ENCODE results near the gene CEMIP.

The CEMIP gene

DNA sequence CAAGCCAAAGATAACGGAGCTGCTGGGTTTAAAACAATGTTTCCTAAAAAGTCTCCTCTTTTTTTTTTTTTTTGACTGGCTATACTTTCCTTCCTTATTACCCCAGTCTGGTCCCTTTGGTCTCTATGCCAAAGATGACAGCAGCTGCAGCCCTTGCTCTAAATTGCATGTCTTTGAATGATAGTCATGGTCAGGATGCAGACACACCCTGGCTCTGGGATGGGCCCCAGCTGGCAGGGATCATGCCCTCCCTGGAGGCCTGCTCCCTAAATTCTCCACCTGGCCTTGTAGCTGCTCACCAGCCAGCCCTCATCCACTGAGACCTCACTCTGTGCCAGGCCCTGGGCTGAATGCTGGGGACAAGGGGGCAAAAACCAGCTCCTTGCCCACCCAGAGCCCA is 114.6 kb downstream of the CEMIP start:
- no peak for DNase-seq

DNA sequence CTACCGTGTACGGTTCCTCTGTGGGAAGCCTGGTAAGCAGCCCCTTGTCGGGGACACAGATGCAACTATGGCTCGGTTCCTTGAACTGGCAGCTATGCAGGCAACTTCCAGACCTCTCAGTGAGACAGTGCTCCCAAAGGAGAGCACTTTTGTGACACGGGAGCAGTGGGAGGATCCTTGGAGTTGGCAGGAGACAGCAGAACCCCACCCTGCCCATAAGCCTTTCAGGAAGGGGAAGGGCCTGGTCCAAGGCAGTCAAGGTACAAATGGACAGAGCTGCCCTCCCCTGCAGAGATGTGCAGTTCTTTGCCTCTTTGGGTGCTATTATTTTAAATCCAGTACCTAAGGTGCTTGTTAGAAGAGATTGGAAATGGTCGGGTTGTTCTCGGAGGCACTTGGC is 115.9 kb downstream of the CEMIP start:
- DNase-seq: no peak

DNA sequence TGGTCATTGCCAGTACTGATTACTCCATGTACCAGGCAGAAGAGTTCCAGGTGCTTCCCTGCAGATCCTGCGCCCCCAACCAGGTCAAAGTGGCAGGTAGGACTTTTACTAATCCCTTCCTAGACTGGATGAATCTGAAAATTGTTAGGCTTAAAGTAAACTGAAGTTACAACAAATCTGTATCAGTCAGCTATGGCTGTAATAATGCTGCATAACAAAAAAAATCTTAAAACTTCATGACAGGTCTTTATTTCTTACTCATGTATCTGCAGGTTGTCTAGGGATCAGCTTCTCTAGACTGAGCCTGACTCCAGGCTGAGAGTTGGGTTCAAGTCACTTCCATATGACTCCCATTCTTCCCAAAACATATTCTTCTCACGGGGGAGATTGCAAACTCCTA is 116.8 kb downstream of the CEMIP start:
- no peak for DNase-seq

DNA sequence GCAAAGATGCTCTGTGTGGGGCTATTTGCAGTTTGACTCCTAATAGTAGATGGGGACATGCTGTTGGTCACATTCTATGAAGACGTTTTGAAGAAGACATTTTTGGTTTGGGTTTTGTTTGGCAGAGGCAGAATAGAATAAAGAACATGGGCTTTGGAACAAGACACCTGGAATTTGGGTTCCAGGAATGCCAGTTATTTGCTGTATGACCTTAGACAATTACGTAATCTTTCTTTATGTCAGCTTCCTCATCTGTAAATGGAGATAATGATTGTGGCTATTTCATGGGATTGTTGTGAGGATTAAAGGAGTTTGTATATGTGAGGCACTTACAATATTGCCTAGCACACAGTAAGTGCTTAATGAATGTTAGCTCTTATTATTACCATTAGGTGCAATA is 118.9 kb downstream of the CEMIP start:
- no peak for DNase-seq

DNA sequence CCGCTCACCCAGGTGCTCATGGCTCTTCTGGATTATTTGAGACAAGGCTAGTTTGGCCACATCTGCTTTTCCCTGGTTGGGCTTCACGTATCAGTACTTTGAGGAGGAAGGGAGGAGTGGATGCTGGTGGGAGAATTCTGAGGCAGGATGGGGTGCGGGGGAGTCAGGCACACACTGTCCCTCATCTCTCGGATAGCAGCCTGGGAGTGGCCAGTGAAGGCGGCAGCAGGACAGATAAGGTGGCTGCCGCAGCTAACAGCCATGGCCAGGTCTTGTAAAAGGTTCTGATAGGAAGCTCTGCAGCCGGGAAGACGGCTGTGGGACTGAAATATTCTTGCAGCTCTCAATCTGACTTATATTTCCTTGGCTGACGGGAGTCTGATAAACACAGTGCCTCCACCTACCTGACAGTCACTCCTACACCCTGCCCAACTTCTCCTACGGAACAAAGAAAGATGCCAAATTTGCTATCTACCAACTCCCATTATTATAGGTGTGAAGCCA is 123.2 kb downstream of the CEMIP start:
- DNase-seq: no peak

DNA sequence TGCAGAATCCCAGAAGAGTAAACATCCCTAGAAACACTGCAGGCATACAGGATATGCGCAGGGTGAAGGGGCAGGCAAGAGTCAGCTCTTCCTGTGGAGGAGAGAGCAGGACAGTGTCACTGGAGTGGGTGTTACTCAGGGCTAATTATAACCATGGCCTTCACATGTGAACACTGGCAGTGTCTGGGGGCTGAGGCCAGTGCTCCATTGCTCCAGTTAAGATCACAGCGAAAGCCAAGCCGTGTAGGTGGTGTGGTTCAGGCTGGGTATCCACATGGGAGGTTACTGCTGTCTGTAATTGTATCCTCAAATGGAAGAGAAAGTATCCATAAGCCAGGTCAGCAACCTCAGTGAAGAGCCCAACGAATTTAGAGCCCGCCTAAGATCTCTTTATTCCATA is 125.8 kb downstream of the CEMIP start:
- DNase-seq: no peak

DNA sequence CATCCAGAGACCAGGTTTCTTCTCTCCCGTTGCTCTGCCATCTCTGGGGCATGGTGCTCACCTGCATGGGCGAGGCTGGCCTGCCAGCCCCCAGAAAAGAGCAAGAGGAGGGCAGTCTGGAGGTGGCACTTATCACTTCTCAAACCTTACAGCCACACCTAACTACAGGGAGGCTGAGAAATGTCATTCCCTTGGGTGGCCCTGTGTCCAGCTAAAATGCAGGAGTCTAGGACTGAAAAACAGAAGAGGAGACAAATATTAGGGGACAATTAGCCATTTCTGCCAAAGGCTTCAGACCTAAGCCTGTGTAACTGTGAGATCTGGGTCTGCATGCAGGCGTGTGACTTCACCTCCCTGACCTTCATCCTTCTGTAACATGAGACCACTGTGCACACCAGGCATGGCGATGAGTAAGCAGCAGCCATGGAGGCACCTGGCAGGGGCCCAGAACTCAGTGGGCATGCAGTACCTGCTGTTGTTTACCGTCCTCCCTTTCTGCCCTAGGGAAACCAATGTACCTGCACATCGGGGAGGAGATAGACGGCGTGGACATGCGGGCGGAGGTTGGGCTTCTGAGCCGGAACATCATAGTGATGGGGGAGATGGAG is 127.1 kb downstream of the CEMIP start:
- no peak for DNase-seq

DNA sequence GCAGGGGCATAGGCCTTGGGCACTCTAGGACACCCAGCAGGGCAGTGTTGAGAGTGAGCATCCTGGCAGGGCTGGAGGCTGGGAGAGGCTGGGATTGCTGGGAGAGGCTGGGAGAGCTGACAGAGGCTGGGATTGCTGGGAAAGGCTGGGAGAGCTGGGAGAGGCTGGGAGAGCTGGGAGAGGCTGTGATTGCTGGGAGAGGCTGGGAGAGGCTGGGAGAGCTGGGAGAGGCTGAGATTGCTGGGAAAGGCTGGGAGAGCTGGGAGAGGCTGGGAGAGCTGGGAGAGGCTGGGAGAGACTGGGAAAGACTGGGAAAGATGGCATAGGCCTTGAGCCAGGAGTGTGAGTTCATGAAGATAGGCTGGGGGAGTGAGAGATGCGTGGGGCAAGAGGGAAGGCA is 132.7 kb downstream of the CEMIP start:
- DNase-seq: no peak

DNA sequence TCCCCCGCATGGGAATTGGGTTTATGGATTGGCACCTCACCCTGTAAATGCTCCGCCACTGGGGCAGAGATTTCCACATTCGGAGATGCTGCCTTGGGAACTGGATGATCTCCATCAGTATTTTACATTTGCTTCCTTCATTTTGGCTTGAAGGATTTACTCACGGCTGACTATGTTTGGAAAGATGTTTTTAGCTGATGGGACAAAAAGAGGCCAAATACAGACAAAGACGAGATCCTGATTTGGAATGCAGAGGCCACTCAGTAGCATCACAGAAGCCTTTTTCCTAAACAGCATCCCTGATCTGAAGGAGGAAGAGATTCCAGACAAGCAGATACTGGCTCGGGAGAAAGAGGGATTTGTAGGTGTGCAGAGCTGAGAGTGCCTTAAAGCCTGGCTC is 133.5 kb downstream of the CEMIP start:
- DNase-seq: no peak

DNA sequence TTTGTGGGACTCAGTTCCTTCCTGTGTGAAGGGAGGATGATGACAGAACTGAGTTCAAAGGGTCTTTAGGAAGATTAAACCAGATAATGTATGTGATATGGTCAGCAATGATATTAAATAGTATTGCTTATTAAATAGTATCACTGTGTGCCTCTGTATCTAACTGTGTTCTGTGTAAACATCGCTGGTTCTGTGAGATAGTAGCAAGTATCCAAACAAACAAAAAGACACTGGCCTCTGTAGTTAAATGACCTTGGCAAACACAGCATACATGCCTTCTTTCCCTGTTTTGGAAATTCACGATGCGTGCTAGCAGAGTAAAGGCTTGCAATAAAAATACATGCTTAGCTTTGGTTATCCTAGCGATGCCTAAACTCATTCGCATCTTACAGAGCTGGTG is 134.4 kb downstream of the CEMIP start:
- no peak for DNase-seq

DNA sequence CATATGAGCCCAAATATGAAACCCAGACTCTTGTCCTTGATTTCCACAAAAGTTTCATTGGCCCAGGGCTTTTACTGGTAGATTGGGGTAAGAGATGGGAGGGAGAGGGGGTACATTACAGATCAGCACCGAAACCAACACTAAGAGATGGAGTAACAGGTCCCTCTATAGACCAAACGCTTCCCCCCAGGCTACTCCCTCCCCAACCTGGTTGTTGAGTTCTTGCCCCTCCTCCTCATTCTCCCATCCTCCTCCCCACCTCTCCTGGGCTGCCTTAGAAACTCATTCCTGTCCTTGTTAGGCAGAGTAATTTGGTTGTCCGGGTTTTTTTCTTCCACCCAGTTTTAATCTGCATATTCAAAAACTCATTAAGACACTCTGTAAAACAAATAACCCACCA is 136.3 kb downstream of the CEMIP start:
- DNase-seq: no peak

DNA sequence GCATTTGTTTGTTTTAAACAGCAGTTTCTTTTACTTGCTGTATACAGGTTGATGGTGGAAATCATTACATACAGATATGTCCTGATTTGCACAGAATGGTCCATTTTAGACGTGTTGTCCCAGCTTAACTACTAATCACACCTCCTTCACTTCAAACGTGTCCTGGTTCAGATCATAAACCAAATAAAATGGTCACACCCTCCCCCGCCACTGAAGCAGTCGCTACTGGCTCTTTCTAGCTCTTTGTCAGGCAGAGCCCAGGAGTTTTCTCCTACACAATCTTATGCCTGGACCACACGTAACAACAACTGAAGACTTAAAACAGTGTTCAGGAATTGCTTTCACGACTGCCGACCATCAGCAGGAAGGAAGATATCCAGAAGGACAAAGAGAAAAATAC is 136.9 kb downstream of the CEMIP start:
- DNase-seq: no peak

DNA sequence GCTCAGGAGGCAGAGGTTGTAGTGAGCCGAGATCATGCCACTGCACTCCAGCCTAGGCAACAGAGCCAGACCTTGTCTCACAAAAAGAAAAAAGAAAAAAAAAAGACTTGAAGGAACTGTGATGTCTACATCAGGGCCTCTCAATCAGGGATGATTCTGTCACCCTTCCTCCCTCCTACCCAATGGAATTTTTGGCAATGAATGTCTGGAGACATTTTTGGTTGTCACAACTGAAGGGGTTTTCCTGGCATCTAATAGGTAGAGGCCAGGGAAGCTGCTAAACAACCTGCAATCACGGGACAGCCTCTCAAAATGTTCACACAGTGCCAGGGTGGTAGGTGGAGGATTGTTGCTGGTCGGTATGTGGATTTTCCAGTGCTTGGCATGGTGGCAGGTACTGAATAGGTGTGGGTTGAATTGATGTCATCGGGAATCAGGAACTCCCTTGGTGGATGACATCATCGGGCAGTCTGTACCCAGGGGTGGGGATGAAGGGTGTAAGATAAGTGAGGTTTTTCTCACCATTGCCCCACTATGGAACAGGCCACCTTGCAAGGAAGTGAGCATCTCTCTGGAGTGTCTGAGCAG is 139.1 kb downstream of the CEMIP start:
- DNase-seq: no peak

DNA sequence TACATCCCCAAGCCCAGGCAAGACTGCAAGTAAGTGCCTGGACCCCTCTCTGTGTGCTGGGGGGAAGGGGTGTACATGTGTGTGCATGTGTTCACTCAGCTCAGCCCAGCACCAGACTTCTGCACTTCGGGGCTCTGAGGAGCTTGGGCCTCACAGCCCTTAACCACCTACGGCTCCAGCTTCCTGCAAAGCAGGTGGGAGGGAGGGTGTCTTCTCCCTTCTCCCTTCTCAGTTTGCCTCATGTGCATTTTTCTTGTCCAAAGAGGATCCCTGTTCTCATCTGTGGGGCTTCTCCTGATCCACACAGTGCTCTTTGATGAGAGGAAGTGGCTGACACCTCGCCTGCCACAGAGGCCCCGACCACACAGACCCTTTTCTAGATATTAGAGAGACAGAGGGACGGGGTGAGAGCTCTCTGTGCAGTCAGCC is 141.1 kb downstream of the CEMIP start:
- DNase-seq: peak; percentile 4

DNA sequence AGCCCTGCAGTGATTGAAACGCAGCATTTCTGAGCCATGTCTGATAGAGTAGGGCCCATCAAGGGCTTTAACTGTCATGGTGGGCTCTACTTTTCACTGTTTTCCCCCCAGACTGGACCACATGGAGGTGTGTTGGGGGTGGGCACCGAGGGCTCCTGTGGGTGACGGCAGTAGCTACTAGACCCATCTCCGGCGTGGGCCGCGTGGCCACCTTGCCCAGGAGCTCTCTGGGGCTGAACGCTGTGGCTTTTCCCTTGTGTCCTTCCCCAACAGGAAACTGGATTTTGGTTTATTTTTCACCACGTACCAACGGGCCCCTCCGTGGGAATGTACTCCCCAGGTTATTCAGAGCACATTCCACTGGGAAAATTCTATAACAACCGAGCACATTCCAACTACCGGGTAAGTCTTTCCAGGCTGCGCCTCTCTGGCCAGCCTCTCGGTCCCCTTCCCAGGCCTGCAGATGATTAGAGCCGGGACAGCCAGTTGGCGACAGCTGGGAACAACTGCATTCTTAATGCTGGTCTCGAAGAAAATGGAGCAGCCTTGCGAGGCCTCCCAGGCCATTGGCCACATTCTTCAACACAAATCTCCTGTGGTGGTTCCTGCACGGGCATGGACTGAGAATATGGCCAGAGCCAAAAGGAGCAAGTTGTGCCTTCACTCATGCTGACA is 142.7 kb downstream of the CEMIP start:
- DNase-seq: no peak

DNA sequence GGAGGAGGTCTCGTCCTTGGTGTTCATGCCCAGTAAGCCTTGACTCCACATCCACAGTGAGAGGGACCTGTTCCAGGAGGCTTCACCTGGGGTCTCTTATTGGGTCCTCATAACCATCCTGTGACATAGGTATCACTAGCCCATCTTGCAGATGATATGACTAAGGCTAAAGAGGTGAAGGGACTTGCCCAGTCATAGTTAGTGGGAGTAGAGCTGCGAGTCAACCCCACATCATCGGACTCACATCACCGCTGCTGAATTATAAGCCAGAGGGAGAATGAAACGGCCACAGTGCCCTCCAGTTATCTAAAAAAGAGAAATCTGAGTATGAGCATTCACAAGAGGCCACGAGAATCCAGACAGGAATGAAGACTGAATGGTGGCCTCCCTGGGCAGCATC is 144.5 kb downstream of the CEMIP start:
- no peak for DNase-seq

DNA sequence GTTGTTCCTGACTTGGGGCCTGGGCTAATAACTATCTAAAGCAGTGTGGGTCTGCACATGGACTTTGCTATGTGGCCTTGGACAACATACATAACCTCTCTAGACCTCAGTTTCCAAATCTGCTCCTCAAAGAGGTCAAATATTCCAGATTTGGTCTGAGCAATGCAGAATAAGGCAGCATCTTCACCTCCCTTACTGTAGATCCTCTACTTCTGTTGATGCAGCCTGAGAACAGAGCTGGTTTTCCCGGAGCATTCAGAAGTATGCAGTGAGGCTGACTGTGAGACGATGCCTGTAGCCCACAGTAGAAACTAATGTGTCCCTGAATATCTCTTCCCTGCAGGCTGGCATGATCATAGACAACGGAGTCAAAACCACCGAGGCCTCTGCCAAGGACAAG is 145.1 kb downstream of the CEMIP start:
- DNase-seq: no peak

DNA sequence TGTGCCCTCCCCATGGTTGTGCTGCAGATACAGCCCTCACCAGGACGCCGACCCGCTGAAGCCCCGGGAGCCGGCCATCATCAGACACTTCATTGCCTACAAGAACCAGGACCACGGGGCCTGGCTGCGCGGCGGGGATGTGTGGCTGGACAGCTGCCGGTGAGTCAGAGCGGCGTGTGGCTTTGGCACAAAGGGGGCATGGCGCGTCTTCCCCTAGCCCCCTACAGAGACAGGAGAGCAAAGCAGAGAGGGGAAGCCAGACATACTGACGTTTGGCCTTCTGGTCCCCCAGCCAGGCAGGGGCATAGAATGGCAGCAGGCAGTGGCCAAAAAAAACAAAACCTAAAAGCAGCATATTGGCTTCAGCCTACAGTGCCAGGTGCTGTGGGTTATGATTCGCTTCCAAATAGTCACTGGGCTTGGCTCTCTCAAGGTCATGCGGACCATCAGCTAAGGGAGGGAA is 146.5 kb downstream of the CEMIP start:
- DNase-seq: no peak

DNA sequence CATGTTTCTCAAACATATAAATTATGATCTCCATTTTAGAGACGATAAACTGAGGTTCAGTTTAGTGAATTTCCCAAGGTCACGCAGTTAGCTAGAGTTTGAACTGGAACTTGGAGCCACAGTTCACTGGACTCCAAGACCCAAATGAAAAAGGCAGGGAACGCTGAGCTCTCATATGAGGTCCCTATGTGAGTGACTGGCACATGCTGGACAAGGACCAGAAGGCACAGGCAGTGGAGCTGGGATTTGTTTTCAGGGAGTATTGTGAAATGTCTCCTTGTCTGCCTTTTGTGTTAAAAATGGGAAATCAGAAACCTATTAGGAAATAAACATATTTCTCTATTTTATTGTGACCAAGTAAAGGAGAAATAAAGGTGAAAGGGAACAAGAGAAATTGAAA is 147.0 kb downstream of the CEMIP start:
- DNase-seq: no peak

DNA sequence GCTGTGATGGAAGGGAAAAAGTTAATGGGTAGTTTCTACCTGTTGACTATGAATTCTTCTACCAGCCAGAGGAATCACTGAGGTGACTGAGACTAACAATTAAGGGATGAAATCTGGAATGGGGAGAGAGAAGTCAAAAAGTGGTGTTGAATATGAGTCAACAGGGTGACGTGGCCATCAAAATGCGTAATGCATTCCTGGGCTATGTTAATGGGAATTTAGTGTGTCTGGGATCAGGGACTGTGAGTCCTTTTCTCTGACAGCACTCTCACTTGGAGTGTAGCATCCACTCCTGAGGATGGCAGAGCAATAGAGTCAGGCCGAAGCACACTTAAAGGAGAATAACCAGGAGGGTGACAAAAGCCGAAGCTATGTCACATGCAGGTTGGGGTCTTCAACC is 150.1 kb downstream of the CEMIP start:
- DNase-seq: no peak

DNA sequence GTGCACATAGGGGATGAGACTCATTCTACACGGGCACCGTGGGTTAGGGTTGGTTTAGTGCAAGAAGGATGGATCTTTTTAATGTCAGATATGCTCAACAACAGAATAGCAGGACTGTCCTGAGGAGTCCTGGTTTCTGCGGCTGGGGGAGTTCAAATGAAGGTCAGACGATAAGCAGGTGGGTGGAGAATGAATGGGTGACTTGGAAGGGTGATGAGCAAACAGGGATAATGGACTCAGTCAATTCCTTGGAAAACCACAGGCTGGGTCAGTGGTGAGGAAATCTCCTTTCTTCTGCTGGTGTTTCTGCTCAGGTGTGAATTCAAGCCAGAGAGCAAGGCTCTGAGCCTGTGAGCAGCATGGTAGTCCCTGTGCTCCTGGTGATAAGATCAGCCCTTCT is 150.5 kb downstream of the CEMIP start:
- no peak for DNase-seq

DNA sequence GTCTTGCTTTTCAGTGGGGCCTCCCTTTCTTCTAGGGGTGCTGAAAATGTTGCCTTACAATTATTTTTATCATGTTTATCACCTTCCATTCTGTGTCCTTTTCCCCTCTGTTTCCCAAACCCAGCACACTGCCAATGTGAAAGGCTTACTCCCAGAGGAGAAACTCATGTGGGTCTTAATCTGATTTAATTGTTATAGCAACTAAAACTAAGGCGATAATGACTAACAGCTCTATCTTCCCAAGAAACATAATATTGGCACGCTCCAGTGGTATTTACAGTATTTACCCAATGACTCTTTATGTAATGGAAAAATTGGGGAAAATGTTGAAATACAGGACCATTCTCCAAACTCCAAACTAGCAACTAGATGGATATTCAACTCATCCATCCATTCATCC is 152.0 kb downstream of the CEMIP start:
- no peak for DNase-seq

DNA sequence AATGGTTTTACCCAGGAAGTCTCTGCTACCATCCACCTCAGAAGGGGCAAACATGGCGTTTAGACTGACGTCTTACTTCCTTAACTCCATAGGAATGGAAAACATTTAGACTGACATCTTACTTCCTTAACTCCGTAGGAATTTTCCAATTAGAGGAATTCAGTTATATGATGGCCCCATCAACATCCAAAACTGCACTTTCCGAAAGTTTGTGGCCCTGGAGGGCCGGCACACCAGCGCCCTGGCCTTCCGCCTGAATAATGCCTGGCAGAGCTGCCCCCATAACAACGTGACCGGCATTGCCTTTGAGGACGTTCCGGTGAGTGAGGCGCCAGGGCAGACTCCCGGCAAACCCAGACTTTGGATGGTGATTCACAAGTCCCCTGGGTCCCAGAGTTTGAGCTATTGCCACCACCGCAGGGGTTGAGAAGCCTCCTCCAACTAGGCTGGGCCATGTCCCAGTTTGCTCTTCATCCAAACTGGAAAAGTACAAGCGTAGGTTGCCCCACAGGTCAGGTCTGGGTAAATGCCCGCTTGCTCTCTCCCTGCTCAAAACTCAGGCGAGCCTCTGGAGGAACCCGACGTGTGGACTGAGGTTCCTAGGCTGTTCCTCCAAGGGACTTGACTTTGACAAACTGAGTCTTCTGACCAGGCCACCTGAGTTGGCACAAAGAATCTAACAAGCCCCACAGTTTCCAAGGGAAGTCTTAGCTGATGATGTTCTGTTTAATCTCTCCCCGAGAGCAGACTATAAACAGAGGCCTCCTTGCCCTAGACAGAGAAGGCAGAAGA is 152.7 kb downstream of the CEMIP start:
- DNase-seq: no peak

DNA sequence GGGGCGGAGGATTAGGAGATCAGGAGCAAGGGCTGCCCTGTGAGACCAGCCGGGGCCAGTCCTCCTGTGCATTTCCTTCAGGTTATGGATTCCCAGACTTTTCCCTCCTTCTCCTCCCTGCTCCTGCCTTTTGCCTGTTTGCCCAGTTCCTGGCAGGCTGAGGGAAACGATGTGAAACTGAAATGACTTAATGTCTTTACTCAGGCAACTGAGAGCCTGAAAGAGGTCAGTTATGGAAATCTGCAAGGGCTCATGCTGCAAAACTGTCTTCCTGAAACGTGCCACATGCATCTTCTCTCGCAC is 153.3 kb downstream of the CEMIP start:
- no peak for DNase-seq

Measured in CD4-positive, alpha-beta T cell treated with Interleukin-17A for 1 hour (primary cell).